ENCODE results near the gene TRIM31. TPM values are rescaled to one million over a fixed set of nuclear protein-coding genes. Genes with fewer than 3 reads are reported as not detected.
A peak's percentile ranks its signal among the peaks of the same experiment; 100 is the strongest.

The TRIM31 gene
- total RNA-seq, 2 experiments from 2014 or later: not detected

DNA sequence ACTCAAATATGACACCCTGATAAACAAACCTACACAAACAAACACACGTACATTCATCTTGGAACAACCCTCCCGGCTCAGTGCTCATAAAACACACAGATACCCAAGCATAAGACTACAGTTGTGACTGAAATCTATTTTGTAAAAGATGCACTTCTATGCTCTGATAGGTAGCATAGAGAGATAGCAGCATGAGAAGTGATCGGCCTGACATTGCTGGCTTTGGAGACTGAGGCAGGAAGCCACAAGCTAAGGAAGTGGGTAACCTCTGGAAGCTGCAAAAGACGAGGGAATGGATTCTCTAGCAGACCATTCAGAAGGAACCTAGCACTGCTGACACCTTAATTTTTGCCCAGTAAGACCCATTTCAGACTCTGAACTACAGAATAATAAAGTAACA lies 35.7 kb downstream of the TRIM31 start:
- CTCF ChIA-PET: interaction anchor here (2.0 kb wide), 1 partner anchor 54 kb away, joined by 6 read pairs; no protein-coding TSS in a partner anchor
- TF ChIP-seq CTCF (IDR thresholded peaks at IDR 0.05): no peak
- peak overlapping the region; percentile 5 for H3K4me3 Mint-ChIP-seq
- H3K36me3 ChIP-seq (ENCODE audit: insufficient read depth, low read length): no peaks in the 10 kb centered on the region
- intact Hi-C loops (cut with DNase I, micrococcal nuclease): loop anchor here in 1 of 2 experiments (2.0 kb wide), 1 partner anchor 20 kb away; no protein-coding TSS in a partner anchor
- H3K27me3 ChIP-seq (ENCODE audit: control insufficient read depth in 1 of 2, insufficient read depth in 2 of 2, low read length in 2 of 2): peaks cover 22 to 28% of the 10 kb centered on the region in 2 experiments
- DNase-seq (no peak), ATAC-seq (ENCODE audit: poor library complexity) (no peak)
- peaks cover 38% of the 10 kb centered on the region for H3K4me1 ChIP-seq (ENCODE audit: insufficient read depth, low read length)
- H3K4me1 Mint-ChIP-seq (ENCODE audit: low read depth): peaks cover 49% of the 10 kb centered on the region
- H3K9me3 Mint-ChIP-seq: no peaks in the 10 kb centered on the region
- H3K36me3 Mint-ChIP-seq (ENCODE audit: low read depth): no peaks in the 10 kb centered on the region
- POLR2A ChIA-PET: interaction anchor here (0.7 to 2.2 kb wide), 2 partner anchors 11 to 16 kb away, joined by 3 to 6 read pairs; partner anchors contain the start of genes POLR1H and PPP1R11
- H3K27ac Mint-ChIP-seq: no peak overlapping the region
- H3K9me3 ChIP-seq (ENCODE audit: control insufficient read depth in 1 of 2, insufficient read depth in 1 of 2, low read length in 2 of 2): peaks cover 0 to 10% of the 10 kb centered on the region in 2 experiments
- peaks cover 38% of the 10 kb centered on the region for H3K27me3 Mint-ChIP-seq
- no peak overlapping the region for H3K27ac ChIP-seq (ENCODE audit: low read depth in 1 of 2, low read length in 2 of 2)
- no peak overlapping the region for H3K4me3 ChIP-seq (ENCODE audit: low read length)

GRCh38 chr6:30075790-30076732 lies 36.8 kb downstream of the TRIM31 start:
- H3K27me3 Mint-ChIP-seq: peaks cover 46% of the 10 kb centered on the region
- POLR2A ChIA-PET: interaction anchor here (0.9 to 1.9 kb wide), 3 partner anchors 14 to 26 kb away, joined by 3 to 13 read pairs (median 7); partner anchors contain the start of gene POLR1H
- DNase-seq (peak in 4 of 14 experiments; percentile 19 to 54 (median 46)), ATAC-seq (ENCODE audit: poor library complexity) (peak; percentile 33)
- H3K36me3 Mint-ChIP-seq (ENCODE audit: low read depth): no peaks in the 10 kb centered on the region
- H3K27ac ChIP-seq (ENCODE audit: low read depth in 1 of 2, low read length in 2 of 2): no peak overlapping the region
- H3K9me3 Mint-ChIP-seq: no peaks in the 10 kb centered on the region
- peak overlapping the region; percentile 84 for H3K4me3 Mint-ChIP-seq
- H3K4me1 ChIP-seq (ENCODE audit: insufficient read depth, low read length): peaks cover 48% of the 10 kb centered on the region
- intact Hi-C loops (cut with DNase I, micrococcal nuclease): loop anchor here in 1 of 2 experiments (2.0 kb wide), 1 partner anchor 21 kb away; no protein-coding TSS in a partner anchor
- H3K27me3 ChIP-seq (ENCODE audit: control insufficient read depth in 1 of 2, insufficient read depth in 2 of 2, low read length in 2 of 2): peaks cover 29 to 35% of the 10 kb centered on the region in 2 experiments
- H3K36me3 ChIP-seq (ENCODE audit: insufficient read depth, low read length): no peaks in the 10 kb centered on the region
- H3K4me3 ChIP-seq (ENCODE audit: low read length): no peak overlapping the region
- peaks cover 54% of the 10 kb centered on the region for H3K4me1 Mint-ChIP-seq (ENCODE audit: low read depth)
- CTCF ChIA-PET: interaction anchor here (2.0 kb wide), 1 partner anchor 55 kb away, joined by 6 read pairs; no protein-coding TSS in a partner anchor
- H3K9me3 ChIP-seq (ENCODE audit: control insufficient read depth in 1 of 2, insufficient read depth in 1 of 2, low read length in 2 of 2): peaks cover 0 to 10% of the 10 kb centered on the region in 2 experiments
- no peak overlapping the region for H3K27ac Mint-ChIP-seq
- TF ChIP-seq CTCF (IDR thresholded peaks at IDR 0.05): peak; percentile 40

DNA sequence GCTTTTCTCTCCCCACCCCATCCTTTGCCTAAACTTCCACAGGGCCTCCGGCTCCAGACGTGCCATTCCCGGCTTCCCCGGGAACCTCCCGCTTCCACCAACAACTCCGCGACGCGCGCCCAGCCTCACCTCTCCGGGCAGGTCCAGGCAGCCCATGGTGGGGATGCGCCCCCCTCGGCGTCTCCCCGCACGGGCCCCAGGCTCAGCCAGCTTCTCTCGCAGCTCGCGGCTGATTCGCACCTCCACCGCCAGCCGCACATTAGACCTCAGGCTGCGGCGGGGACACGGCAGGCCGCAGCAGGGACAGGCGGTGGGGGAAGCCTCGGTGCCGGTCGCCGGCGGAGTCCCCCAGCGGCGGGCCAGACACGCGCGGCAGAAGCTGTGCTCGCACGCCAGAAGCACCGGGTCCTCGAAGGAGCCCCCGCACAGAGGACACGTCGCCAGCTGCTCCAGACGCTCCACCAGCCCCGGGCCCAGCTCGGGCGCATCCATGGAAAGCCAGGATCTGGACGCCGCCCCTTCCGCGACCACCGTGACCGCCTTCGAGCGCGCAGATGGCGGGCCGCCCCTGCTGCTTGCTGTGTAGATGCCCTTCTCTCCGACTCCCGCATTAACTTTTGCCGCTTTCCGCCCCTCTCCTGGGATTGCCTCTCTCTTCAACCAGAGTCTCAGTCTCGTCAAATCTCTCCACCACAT lies 37.6 kb downstream of the TRIM31 start, which contains the start of gene RNF39:
Gene RNF39 (minus strand): TSS at position 676 of the 696 bp plus-strand sequence. CDS start 184 bp downstream, at position 492.
- Histone ChIP-seq H3K9me3 (ENCODE audit: control insufficient read depth in 1 of 2, insufficient read depth in 1 of 2, low read length in 2 of 2) (peaks cover 0 to 10% of the 10 kb centered on the region in 2 experiments), H3K4me1 (ENCODE audit: insufficient read depth, low read length) (peaks cover 52% of the 10 kb centered on the region), H3K27ac (ENCODE audit: low read depth in 1 of 2, low read length in 2 of 2) (no peak within 1 kb of the TSS), H3K4me3 (ENCODE audit: low read length) (peak within 1 kb of the TSS; percentile 42), H3K36me3 (ENCODE audit: insufficient read depth, low read length) (peaks cover 4% of the 10 kb centered on the region), H3K27me3 (ENCODE audit: control insufficient read depth in 1 of 2, insufficient read depth in 2 of 2, low read length in 2 of 2) (peaks cover 33 to 40% of the 10 kb centered on the region in 2 experiments)
- Mint-ChIP-seq H3K27me3 (peaks cover 53% of the 10 kb centered on the region), H3K4me3 (peak within 1 kb of the TSS; percentile 84), H3K27ac (no peak within 1 kb of the TSS), H3K4me1 (ENCODE audit: low read depth) (peaks cover 61% of the 10 kb centered on the region), H3K9me3 (no peaks in the 10 kb centered on the region), H3K36me3 (ENCODE audit: low read depth) (peaks cover 7% of the 10 kb centered on the region)
- TF ChIP-seq CTCF (IDR thresholded peaks at IDR 0.05): no peak
- ChIA-PET POLR2A (interaction anchor here (1.1 to 1.9 kb wide), 3 partner anchors 9 to 27 kb away, joined by 3 to 13 read pairs (median 7); partner anchors contain the start of gene POLR1H), CTCF (interaction anchor here (0.8 kb wide), 1 partner anchor 109 kb away, joined by 4 read pairs; no protein-coding TSS in a partner anchor)
- intact Hi-C loops (cut with DNase I, micrococcal nuclease): no loop called here
- ATAC-seq (ENCODE audit: poor library complexity) (peak; percentile 50), DNase-seq (peak in 4 of 14 experiments; percentile 14 to 58 (median 38))

Measured in CD4-positive, alpha-beta T cell (primary cell).